DMS53 (cell line): ENCODE results near the gene MRPS2.
"Not testable (repeated sequence)": the region's sequence is repeated elsewhere in the genome, so short reads cannot be mapped to it uniquely, and the experiment has no call there.

Experiments
- DNase-seq: peaks from one replicate; lab custom pipeline; 2025; lab: John Stamatoyannopoulos, UW

Gene MRPS2

DNA sequence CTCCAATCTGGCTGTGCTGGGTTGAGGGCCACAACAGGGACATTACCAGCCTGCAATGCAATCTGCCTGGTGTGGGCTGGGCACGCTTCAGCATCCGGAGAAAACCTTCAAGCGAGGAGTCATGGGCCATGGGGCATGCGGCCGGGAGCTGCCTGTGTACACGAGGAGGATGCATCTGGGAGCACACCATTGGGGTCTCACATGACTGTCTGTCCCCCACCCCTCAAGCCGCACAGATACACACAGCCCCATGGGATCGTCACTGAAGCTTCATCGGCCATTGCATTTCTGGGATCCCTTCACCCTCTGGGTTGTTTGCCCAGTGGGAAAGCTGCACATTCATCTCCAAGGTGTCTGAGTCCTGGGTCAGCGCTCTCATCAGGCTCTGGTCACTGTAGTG, 30.6 kb downstream of the MRPS2 start:
- no peak for DNase-seq

DNA sequence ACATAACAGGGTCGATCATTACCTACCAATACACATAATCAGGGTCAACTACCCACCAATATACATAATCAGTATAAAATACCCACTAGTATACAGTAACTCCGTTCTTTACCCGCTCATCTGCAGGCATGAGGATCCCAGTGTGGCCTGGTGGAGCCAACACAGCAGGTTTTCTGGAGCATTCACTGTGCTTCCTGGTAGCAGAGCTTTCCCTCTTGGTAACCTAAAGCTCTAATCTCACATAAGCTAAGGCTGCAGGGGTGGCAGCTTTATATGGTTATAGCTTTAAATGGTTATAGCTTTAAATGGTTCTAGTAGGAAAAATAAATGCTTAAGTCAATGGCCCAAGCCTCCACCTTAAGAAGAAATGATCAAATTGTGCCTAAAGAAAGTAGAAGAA, 32.6 kb downstream of the MRPS2 start:
- peak; percentile 42 for DNase-seq

DNA sequence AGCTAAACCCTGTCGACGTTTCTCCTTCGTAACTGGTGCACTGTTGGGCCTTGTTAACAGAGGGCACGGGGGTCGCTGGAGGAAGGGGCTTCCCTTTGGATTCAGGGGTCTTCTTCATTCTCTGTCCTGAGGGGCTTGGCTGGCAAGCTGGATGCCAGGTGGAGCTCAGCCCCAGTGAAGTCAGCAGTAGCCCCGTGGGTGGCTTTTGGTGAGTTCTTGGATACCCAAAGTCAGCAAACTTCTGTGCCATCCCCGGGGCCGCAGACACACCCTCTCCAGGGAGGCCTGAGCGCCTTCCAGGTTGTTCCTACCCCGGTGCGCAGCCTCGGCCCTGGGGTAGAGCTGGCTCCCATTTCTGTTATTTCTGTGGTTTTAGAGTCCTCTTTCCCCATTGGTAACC, 33.2 kb downstream of the MRPS2 start:
- no peak for DNase-seq

DNA sequence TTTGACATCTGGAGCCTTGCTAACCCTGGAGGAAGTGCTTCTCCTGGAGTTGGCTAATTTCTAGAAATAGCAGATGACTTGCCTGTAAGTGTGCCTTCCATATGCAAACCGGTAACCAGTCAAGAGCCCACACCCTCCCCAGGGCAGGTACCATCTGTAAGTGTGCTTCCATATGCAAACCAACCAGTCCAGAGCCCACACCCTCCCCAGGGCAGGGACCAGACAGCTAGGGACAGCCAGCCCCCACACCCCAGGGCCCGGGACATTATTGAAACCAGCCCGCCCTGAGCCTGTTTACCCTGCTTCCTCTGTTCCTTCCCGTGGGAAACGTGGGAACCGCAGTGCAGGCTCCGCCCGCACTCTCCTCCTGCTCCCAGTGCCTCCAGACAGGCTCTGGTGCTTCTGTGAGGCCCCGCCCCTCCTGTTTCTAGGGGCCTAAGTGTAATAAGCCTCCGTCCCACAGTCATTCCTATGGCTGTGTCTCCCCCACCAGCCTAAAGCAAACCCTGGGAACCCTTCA, 33.8 kb downstream of the MRPS2 start:
- DNase-seq = not testable (repeated sequence)

DNA sequence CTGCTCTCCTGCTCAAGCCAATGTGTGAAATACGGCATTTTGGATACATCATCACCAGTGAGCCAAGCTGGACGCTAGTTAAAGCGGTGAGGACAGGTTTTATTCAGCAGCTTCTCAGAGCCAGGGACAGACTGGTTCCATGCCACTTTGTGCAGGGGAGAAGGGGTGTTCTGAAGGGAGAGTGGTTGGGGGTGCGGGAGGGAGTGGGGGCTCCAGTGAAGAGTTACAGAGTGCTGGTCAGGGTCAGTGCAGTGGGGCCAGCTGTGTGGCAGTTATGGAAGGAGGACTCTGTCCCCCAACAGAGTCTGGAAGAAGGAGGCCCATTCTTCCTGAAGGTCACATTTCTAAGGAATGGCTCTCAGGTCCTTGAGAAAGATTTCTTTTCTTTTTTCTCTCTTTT, 34.3 kb downstream of the MRPS2 start:
- not testable (repeated sequence) for DNase-seq

DNA sequence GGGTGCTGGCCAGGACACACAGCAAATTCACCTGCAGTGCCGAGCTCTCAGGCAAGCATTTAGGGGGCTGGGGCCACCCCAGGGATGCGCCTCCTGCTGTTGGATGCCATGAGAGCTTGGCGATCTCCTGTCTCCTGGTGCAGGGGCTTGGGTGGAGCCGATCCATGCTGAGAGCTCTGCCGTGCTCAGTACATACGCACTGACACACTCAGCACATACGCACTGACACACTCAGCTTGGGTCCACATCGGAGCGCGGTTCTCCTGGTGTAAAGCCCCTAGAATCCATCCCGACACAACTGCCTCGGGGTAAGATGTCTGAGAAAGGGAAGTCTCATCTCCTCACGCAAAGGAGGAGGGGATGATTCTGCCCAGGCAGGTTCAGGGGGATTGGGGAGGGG, 35.1 kb downstream of the MRPS2 start:
- DNase-seq = not testable (repeated sequence)

DNA sequence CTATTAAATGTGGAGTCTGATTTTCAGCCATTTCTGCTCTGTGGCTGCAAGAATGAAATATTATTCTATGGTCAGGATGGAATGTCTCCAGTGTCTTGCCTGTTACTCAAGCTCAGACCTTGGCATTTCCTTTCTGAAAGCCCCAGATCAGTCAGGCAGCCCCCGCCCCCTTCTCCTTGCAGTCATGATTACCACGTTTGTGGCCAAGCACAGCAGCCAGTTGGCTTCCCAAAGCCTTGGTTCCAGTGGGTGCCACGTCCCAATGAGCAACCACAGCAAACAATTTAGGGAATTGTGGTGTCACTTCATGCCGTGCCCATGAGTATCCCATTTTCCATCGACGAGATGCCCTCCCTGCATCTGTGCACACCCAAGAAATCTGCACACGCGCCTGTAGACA, 35.7 kb downstream of the MRPS2 start:
- DNase-seq = no peak

DNA sequence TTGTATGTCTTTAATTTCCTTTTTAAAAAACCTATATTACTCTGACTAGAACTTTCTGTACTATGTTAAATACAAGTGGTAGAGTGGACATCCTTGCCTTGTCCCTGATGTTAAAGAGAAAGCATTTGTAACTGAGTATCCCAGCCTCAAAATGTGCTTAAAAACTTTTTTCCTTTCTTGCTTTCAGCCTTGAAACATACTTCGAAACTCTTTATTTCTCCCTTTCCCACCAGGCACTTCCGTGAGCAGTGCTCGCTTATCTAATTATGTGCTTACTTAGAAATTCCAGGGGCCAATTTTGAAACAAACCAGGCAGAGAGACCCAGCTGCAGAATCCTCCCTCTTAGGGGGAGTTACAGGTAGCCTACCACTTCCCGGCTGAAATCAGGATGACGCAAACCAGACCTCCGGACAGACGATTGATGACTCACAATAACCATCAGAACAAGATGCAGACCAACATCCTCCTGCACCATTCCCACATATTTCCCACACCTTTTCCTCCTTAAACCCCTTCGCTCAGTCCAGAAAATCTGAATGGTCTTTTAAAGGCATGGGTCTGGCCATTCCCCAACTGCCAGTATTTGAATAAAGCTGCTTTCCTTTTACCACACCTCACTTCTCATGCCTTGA, 42.9 kb downstream of the MRPS2 start:
- DNase-seq = peak; percentile 30

DNA sequence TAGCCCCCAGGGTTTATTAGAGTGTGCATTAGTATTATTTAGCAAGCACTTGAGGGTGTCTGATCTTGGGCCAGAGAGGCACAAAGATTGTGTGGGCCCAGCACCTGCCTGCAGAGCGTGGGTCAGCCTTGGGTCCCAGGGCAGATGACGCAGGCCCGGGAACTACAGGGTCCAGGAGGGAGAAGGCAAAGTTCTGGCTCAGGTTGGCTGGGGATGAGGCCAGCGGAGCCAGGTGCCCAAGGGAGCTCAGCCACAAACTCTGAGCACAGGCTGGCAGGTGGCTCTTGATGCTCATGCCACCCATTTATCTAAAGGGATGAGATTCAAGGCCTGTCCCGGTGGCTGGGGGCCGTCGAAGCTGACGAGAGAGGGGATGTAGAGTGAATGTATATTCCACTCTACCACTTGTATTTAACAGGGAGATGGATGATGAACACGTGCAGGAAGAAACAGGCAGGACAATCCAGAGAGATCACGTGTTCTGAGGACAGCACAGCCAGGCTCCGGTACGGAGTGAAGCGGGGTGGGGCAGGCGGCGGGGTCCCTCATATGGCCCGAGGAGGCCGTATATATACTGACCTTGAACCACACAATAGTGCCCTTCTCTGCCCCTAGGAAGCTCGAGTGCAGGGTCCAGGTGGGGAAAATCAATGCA, 44.6 kb downstream of the MRPS2 start:
- no peak for DNase-seq

DNA sequence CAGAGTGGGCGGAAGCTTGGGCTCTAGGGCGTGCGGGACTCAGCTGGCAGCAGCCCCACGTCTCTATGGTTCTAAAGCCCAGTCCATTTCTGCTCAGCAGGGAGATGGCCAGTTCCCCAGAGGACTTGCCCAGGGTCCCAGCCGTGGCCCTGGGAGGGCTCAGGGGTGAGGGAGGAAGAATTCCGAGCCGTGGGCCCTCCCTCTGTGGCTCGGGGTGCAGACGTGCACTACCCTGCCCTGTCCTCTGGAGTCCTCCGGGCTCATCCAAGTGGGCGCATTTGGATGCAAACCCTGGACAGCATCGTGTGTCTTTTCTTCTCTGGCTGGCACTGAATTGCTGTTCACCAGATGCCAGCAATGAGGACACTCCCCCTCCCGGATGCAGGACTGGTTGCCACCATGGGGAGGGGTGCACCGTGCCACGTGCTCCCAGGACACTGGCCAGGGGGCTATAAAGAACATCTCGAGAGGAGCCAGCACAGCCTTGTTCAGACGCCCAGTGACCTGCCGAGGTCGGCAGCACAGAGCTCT, 45.2 kb downstream of the MRPS2 start, which contains the start of gene OBP2A:
TSS of gene OBP2A (plus strand) at position 481 of the 531 bp plus-strand sequence. CDS start 55 bp downstream, outside the sequence.
- not testable (repeated sequence) for DNase-seq

DNA sequence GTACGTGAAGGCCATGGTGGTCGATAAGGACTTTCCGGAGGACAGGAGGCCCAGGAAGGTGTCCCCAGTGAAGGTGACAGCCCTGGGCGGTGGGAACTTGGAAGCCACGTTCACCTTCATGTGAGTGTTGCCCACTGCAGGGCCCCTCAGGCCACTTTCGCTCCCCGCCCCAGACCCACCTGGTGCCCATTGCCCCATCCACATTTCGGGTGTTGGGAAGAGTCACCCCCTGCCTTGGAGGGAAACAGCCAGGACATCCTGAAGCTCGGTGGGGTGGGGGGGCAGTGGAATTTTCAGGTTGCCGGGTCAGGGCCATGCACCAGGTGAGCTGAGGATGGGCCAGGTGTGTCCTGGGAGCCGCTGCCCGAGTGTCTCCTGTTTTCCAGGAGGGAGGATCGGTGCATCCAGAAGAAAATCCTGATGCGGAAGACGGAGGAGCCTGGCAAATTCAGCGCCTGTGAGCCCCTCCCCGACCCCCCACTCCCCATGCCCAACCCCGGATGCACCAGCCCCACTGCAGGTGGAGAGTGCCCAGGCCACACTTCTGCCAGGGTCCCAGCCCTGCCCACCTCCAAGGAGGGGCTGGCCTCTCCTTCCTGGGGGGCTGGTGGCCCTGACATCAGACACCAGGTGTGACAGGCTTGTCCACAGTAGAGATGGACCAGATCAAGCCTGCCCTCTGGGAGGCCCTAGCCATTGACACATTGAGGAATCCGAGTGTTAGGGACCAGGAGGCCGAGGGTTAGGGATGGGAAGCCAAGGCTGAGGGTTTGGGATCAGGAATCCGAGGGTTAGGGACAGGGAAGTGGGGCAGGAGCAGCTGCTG, 46.5 kb downstream of the MRPS2 start:
- DNase-seq = not testable (repeated sequence)

DNA sequence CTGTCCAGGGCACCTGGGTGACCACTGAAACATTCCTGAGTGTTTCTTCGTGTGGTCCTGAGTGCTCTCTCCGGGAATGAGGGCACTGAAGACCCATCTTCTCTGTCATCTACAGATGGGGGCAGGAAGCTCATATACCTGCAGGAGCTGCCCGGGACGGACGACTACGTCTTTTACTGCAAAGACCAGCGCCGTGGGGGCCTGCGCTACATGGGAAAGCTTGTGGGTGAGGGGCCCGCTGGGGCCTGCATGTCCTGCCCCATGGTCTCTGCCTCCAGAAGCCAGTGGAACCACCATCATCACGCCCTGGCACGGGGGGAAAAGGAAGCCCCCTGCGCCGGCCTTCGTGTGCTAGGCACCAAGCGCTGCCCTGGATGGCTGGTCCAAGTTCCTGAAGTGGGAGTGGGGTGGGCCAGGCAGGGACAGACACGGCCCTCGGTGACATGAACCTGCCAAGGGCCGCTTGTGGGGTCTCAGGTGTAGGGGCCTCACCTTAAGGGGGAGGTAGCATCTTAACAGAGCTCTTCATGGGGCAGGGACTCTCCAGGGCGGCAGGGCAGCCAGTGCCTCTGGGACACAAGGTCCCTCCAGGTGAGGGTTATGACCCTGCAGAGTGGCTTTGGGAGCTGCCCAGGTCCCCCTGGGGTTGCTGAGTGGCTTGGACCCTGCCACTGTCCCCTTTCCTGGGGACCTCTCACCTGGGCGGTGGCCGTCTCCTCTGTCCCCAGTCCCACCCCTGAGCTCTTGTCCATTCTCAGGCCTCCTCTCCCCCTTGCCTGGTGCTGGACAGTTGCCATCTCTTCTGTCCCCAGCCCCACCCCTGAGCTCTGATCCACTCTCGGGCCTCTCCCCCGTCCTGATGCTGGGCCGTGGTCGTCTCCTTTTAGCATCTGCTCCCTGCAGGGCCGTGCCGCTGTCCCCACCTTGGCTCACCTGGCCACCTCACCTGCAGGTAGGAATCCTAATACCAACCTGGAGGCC, 47.6 kb downstream of the MRPS2 start:
- DNase-seq = no peak

DNA sequence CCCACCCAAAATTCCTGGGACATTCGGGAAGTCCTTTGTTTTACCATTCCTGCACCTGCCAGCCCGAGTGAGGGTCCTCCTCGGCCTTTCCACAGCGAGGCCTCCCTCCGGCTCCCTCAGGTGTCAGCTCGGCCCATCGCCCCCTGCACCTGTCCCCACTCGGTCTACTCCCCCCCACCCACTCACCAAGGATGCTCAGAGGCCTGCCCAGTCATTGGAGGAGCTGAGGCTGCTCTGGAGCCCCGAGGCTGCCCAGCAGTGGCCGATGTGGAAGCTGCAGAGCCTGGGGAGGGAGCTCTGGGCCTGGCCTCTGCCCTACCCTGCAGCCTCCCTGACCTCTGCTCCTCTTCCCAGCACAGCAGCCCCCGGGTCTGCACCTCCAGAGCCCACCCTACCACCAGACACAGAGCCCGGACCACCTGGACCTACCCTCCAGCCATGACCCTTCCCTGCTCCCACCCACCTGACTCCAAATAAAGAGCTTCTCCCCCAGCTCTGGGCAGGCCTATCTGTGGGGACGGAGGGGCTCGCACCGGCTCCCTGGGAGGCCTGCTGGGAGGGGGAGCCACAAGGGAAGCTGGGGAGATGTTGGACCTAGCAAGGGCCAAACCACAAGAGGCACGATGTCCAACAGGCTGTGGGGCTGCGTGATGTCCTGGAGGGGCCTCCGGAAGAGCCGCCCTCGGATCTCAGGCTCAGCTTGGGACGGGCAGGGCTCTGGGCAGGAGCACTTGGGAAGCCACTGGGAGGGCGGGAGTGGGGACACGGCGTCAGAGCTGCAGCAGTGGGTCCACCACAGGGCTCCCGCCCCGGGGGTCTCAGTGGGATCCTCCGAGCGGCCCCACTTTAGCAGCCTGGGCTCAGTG, 49.2 kb downstream of the MRPS2 start:
- DNase-seq = not testable (repeated sequence)

DNA sequence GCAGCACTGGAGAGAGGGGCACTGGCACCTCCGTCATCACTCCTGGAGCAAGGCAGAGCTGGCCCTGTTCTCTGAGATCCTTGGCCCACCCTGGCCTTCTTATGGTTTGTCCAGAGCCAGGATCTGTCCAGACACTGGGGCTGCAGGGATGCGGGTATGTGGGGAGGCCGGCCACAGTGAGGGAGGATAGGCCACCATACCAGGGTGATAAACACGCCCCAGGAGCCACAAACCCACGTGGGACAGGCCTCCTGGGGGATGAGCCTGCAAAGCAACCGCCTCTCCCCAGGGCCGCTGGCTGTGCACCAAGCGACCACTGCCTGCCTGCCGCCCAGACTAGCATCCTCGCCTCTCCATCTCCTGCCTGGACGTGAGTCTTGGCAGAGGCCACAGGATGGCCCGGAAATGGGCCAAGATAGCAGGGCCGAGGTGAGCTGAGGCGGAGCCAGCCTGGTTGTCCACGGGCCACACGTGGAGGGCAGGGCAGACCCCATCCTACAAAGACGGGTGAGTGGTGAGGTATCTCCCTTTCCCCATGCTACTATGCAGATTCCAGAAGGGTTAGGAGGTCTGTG, 49.9 kb downstream of the MRPS2 start:
- DNase-seq = no peak

DNA sequence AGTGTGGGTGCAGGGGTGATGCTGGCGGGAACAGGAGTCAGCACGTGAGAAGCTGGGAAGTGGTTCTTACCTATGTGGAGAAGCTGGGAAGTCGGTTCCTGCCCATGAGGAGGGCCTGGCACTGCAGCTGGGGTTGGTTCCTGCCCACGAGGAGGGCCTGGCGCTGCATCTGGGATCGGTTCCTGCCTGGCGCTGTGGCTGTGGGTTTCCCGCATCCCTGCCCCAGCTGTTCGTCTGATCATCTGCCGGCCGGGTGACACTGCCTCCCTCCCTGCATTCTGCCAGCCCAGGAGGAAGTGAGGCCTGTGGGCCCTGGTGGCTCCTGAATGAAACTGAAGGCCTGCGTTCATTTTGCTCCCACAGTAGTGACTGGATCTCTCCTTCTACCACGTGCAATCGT, 50.5 kb downstream of the MRPS2 start:
- no peak for DNase-seq

DNA sequence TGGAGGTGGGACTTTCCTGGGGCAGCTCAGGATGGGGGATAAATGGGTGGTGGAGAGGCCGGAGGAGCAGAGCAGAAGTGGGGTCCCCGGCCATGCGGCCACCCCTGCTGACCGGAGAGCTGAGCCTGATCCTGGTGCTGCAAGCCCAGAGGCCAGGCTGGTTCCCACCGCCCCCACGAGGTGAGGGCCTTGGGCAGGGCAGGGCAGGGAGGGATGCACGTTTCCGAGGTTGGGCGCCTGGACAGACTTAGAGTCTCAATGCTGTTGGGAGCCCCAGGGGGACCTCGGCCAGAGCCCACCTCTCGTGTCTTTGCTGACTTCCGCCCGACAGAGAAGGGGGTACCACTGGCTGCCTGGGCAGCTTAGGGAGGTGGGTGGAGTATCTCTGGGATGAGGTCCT, 51.0 kb downstream of the MRPS2 start:
- DNase-seq = no peak

DNA sequence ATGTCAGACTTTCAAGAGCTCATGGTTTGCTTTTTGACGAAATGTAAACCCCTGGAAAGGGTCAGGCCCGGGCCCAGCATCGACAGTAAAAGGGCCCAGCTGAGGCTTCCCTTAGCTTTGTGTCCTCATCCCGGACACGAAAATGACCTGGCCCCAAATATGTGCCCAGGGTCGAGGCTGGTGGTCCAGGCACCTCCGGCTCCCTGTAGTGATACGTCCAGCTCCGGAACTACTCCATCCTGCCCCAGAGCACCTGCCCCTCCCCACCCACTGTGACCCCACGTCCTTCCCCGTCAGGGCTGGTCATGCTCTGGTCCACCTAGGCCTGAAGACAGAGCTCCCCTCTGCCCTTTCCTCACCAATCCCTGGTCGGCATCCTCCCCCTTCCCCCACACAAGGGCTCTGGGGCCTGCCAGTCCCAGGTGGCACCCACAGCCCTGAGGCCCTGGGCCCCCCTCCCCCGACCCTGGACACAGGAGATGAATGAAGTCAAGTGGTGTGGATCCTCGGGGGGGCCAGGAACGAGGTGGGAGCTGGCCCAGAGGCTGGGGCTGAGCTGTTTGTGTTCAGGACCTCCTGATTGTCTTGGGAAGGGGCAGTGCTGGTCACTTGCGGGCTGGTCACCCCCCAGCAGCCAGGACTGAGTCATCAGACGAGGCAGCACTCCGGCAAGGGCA, 51.7 kb downstream of the MRPS2 start:
- no peak for DNase-seq

DNA sequence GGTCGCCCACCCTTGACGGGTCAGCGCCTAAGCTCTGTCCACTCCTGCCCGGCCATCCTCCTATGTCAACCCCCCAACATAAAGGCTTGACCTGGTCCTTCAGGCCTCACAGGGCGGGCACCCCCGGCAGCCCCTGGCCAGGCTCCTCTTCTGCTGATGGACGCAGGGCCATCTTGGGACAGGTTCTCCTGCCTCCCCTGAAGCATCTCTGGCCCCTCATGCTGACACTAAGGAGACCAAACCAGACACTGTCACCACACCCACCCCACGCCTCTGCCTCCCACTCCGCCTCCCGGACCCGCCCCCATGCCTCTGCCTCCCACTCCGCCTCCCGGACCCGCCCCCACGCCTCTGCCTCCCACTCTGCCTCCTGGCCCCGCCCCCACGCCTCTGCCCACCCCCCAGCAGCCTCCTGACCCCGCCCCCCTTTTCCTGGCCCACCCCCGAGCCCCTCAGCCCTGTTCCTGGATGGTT, 52.3 kb downstream of the MRPS2 start:
- no peak for DNase-seq
